Measurements from ENCODE around the gene CSTPP1. TPM values are rescaled to one million over a fixed set of nuclear protein-coding genes. Genes with fewer than 3 reads are reported as not detected.
"Not testable (repeated sequence)": the region's sequence is repeated elsewhere in the genome, so short reads cannot be mapped to it uniquely, and the experiment has no call there.

Gene CSTPP1
- total RNA-seq, 2 donors from 2014 or later, result 35.8 to 63.6 TPM

DNA sequence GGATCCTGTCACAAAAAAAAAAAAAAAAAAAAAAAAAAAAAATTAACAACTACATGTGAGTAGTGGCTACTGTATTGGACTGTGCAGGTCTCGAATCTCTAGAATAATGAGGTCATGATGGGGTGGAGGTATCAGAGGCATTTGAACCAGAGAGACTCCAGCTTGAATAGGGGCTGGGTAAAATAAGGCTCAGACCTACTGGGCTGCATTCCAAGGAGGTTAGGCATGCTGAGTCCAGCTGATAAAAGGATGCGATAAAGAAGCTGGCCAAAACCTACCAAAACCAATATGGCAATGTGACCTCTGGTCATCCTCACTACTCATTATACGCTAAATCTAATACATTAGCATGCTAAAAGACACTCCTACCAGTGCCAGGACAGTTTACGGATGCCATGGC lies 255.6 kb downstream of the CSTPP1 start:
- H3K36me3 ChIP-seq, result no peaks in the 10 kb centered on the region
- H3K9ac ChIP-seq (ENCODE audit: low read depth in 2 of 2, low read length in 2 of 2), result no peak overlapping the region
- no peak overlapping the region for H3K4me3 ChIP-seq
- H3K4me1 ChIP-seq, result no peaks in the 10 kb centered on the region
- no peak for TF ChIP-seq CTCF (IDR thresholded peaks at IDR 0.05)
- no peak overlapping the region for H3K27ac ChIP-seq
- H3K27me3 ChIP-seq, result peaks cover 4% of the 10 kb centered on the region
- no peaks in the 10 kb centered on the region for H3K9me3 ChIP-seq
- no peak for DNase-seq
- intact Hi-C loops (cut with DNase I), result no loop called here

DNA sequence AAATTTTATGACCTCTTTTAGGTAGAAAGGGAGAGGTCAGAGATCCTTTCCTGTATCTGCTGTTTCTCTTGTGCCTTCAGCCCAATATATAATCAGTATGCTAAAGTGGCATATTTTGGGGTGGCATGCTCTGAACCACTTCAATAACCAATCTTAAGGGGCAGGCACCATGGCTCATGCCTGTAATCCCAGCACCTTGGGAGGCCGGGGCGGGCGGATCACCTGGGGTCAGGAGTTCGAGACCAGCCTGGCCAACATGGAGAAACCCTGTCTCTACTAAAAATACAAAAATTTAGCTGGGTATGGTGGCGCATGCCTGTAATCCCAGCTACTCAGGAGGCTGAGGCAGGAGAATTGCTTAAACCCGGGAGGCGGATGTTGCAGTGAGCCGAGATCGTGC lies 261.6 kb downstream of the CSTPP1 start:
- H3K9ac ChIP-seq (ENCODE audit: low read depth in 2 of 2, low read length in 2 of 2); H3K36me3 ChIP-seq; H3K9me3 ChIP-seq; intact Hi-C loops (cut with DNase I); DNase-seq; H3K27ac ChIP-seq; H3K4me3 ChIP-seq; H3K27me3 ChIP-seq; H3K4me1 ChIP-seq: not testable (repeated sequence)

DNA sequence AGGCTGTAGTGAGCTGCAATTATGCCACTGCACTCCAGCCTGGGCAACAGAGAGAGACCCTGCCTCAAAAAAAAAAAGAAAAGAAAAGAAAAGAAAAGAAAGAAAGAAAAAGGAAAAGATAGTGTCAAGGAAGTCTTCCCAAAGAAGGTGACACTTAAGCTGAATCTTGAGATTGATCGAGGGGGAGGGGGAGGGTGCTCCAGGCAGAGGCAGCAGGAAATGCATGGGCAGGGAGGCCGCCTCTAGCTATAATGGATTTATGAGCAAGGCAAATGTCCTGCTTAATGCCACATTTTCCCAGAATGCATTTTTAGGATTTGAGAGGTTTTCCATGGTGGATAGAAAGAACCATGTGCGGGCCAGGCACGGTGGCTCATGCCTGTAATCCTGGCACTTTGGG lies 264.5 kb downstream of the CSTPP1 start:
- TF ChIP-seq CTCF (IDR thresholded peaks at IDR 0.05), result no peak
- no peak overlapping the region for H3K27ac ChIP-seq

GRCh38 chr11:47202576-47202975 lies 266.0 kb downstream of the CSTPP1 start:
- no peaks in the 10 kb centered on the region for H3K36me3 ChIP-seq
- H3K27ac ChIP-seq, result no peak overlapping the region
- H3K27me3 ChIP-seq, result no peaks in the 10 kb centered on the region
- DNase-seq, result no peak
- intact Hi-C loops (cut with DNase I), result no loop called here
- H3K9ac ChIP-seq (ENCODE audit: low read depth in 2 of 2, low read length in 2 of 2), result no peak overlapping the region
- H3K9me3 ChIP-seq, result no peaks in the 10 kb centered on the region
- H3K4me1 ChIP-seq, result no peaks in the 10 kb centered on the region
- no peak for TF ChIP-seq CTCF (IDR thresholded peaks at IDR 0.05)
- no peak overlapping the region for H3K4me3 ChIP-seq

More for the DNA sequence above, 264.5 kb downstream of the CSTPP1 start:
- intact Hi-C loops (cut with DNase I), result no loop called here
- Histone ChIP-seq H3K27me3 (no peaks in the 10 kb centered on the region), H3K4me3 (no peak overlapping the region), H3K36me3 (no peaks in the 10 kb centered on the region), H3K9ac (ENCODE audit: low read depth in 2 of 2, low read length in 2 of 2) (no peak overlapping the region), H3K9me3 (no peaks in the 10 kb centered on the region), H3K4me1 (no peaks in the 10 kb centered on the region)
- no peak for DNase-seq

DNA sequence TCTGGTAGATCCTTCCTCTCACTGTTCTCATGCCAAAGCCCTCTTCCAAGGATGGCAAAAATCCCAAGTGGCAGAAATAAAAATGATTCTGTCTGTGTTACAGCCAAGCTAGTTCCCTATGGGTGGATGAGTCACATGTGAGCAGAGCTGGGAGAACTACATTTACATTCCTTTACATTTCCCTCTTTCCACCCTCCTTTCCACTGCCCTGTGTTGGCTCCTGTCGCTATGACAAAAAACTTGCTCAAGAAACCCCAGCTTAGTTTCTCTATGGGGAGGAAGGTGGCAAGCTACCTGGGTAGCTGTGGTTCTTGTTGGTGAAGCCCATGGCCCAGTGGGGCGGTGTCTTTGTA lies 268.1 kb downstream of the CSTPP1 start:
- DNase-seq, result no peak
- no peaks in the 10 kb centered on the region for H3K27me3 ChIP-seq
- no peaks in the 10 kb centered on the region for H3K9me3 ChIP-seq
- no peak overlapping the region for H3K27ac ChIP-seq
- H3K4me1 ChIP-seq, result no peaks in the 10 kb centered on the region
- H3K9ac ChIP-seq (ENCODE audit: low read depth in 2 of 2, low read length in 2 of 2), result no peak overlapping the region
- no peak overlapping the region for H3K4me3 ChIP-seq
- intact Hi-C loops (cut with DNase I), result no loop called here
- H3K36me3 ChIP-seq, result no peaks in the 10 kb centered on the region
- no peak for TF ChIP-seq CTCF (IDR thresholded peaks at IDR 0.05)

GRCh38 chr11:47206577-47206976 lies 270.0 kb downstream of the CSTPP1 start:
- H3K4me1 ChIP-seq; intact Hi-C loops (cut with DNase I); DNase-seq; H3K27ac ChIP-seq; H3K4me3 ChIP-seq; H3K27me3 ChIP-seq; H3K9ac ChIP-seq (ENCODE audit: low read depth in 2 of 2, low read length in 2 of 2); H3K36me3 ChIP-seq; H3K9me3 ChIP-seq: not testable (repeated sequence)

- no peak overlapping the region for H3K27ac ChIP-seq
- no peak for TF ChIP-seq CTCF (IDR thresholded peaks at IDR 0.05)
- H3K4me1 ChIP-seq, result no peaks in the 10 kb centered on the region
- no peak overlapping the region for H3K4me3 ChIP-seq
- H3K27me3 ChIP-seq, result no peaks in the 10 kb centered on the region
- no peak for DNase-seq
- H3K9me3 ChIP-seq, result no peaks in the 10 kb centered on the region
- H3K36me3 ChIP-seq, result no peaks in the 10 kb centered on the region
- H3K9ac ChIP-seq (ENCODE audit: low read depth in 2 of 2, low read length in 2 of 2), result no peak overlapping the region
- intact Hi-C loops (cut with DNase I), result no loop called here
Observed at GRCh38 chr11:47207459-47207858, 270.9 kb downstream of the CSTPP1 start.

DNA sequence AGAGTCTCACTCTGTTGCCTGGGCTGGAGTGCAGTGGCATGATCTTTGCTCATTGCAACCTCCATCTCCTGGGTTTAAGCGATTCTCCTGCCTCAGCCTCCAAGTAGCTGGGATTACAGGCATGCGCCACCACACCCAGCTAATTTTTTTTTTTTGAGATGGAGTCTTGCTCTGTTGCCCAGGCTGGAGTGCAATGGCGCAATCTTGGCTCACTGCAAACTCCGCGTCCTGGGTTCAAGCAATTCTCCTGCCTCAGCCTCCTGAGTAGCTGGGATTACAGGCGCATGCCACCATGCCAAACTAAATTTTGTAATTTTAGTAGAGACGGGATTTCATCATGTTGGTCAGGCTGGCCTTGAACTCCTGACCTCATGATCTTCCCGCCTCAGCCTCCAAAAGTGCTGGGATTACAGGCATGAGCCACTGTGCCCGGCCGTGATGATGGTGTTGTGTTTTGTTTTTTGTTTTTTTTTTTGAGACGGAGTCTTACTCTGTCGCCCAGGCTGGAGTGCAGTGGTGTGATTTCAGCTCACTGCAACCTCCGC lies 271.5 kb downstream of the CSTPP1 start:
- H3K9me3 ChIP-seq; H3K4me1 ChIP-seq; H3K27ac ChIP-seq; DNase-seq; H3K27me3 ChIP-seq; H3K9ac ChIP-seq (ENCODE audit: low read depth in 2 of 2, low read length in 2 of 2); H3K36me3 ChIP-seq; H3K4me3 ChIP-seq; intact Hi-C loops (cut with DNase I): not testable (repeated sequence)
